RWPE2 (cell line): ENCODE measurements around the gene CTNNA2.

Experiments
- ATAC-seq: fragments of 200-7000 bp; cut with Tn5 transposase; 3 replicates; pipeline ENCODE4 v1.9.1; 2021; ENCODE audit warnings: low read depth
- DNase-seq: peaks from one replicate; pipeline ENCODE4 v3.0.0-alpha.2; 2020; ENCODE audit warnings: low spot score
- H3K27ac ChIP-seq: fragments of 450-650 bp; 2 replicates; pipeline ENCODE4 v1.5.1; 2017; ENCODE audit warnings: mild to moderate bottlenecking; ENCODE audit not compliant: poor library complexity, severe bottlenecking
- H3K27me3 ChIP-seq: fragments of 250-450 bp; sonication (Bioruptor Pico); 2 replicates; pipeline ENCODE4 v1.5.1; 2021; ENCODE audit warnings: mild to moderate bottlenecking, moderate library complexity; ENCODE audit not compliant: insufficient read depth, poor library complexity, severe bottlenecking
- H3K36me3 ChIP-seq: fragments of 250-450 bp; sonication (Bioruptor Pico); 2 replicates; pipeline ENCODE4 v1.5.1; 2020; ENCODE audit warnings: low read depth, mild to moderate bottlenecking, moderate library complexity
- H3K4me1 ChIP-seq: fragments of 250-450 bp; sonication (Bioruptor Pico); 2 replicates; pipeline ENCODE4 v1.5.1; 2021; ENCODE audit warnings: mild to moderate bottlenecking, moderate library complexity; ENCODE audit not compliant: insufficient read depth, poor library complexity, severe bottlenecking
- H3K4me3 ChIP-seq: fragments of 250-450 bp; sonication (Bioruptor Pico); 2 replicates; pipeline ENCODE4 v1.5.1; 2021; ENCODE audit warnings: mild to moderate bottlenecking, moderate library complexity; ENCODE audit not compliant: severe bottlenecking
- H3K9me3 ChIP-seq: fragments of 250-450 bp; sonication (Bioruptor Pico); 2 replicates; pipeline ENCODE4 v1.5.1; 2021; ENCODE audit warnings: mild to moderate bottlenecking, moderate library complexity; ENCODE audit not compliant: severe bottlenecking
- TF ChIP-seq, protein P1 (sequence below): fragments of 450-650 bp; IDR thresholded peaks from one replicate; pipeline ENCODE4 v1.5.1; 2017; ENCODE audit warnings: mild to moderate bottlenecking, moderate library complexity; ENCODE audit not compliant: poor library complexity, severe bottlenecking

Gene CTNNA2

DNA sequence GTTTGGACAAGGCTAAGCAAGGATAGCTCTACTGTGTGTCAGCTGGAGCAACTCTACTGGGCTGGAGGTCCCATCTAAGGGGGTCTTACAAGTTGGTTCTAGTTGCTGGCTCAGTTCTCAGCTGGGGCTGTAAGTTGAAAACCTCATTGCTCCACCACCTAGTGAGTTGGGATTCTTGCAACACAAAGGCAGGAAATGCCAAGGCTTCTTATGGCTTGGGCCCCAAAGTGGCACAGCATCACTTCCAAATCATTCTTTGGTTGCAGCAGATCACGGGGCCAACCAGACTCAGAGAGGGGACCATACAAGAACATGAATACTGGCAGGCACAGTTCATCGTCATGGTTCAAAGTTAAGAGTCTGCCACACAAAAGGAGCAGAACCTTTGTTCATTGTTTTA, 459.0 kb downstream of the CTNNA2 start:
- Histone ChIP-seq H3K9me3 (no peaks in the 10 kb centered on the region), H3K4me1 (no peaks in the 10 kb centered on the region), H3K4me3 (no peak overlapping the region), H3K27ac (no peak overlapping the region), H3K27me3 (peaks cover 4% of the 10 kb centered on the region), H3K36me3 (no peaks in the 10 kb centered on the region)
- DNase-seq (no peak), ATAC-seq (no peak)
- TF ChIP-seq, protein P1, sequence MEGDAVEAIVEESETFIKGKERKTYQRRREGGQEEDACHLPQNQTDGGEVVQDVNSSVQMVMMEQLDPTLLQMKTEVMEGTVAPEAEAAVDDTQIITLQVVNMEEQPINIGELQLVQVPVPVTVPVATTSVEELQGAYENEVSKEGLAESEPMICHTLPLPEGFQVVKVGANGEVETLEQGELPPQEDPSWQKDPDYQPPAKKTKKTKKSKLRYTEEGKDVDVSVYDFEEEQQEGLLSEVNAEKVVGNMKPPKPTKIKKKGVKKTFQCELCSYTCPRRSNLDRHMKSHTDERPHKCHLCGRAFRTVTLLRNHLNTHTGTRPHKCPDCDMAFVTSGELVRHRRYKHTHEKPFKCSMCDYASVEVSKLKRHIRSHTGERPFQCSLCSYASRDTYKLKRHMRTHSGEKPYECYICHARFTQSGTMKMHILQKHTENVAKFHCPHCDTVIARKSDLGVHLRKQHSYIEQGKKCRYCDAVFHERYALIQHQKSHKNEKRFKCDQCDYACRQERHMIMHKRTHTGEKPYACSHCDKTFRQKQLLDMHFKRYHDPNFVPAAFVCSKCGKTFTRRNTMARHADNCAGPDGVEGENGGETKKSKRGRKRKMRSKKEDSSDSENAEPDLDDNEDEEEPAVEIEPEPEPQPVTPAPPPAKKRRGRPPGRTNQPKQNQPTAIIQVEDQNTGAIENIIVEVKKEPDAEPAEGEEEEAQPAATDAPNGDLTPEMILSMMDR: no peak

DNA sequence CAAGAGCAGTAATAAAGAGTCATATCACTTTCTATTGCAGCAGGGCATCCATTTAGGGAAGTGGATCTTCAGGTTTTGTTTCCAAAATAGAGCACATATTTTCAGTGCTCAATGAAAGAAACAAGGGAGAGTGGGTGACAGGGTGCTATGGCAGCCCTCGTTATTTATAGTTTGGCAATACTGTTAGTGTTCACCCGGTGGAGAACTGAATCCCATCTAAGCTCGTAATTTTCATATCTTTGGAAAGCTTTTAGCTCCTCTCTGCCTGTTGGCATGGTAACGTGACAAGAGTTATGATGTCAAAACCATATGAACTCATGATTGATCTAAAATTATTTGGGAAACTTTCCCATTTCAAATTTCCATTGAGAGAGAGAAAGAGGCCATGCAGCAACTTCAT, 459.8 kb downstream of the CTNNA2 start:
- Histone ChIP-seq H3K36me3 (no peaks in the 10 kb centered on the region), H3K27me3 (peaks cover 4% of the 10 kb centered on the region)
- ATAC-seq: no peak

DNA sequence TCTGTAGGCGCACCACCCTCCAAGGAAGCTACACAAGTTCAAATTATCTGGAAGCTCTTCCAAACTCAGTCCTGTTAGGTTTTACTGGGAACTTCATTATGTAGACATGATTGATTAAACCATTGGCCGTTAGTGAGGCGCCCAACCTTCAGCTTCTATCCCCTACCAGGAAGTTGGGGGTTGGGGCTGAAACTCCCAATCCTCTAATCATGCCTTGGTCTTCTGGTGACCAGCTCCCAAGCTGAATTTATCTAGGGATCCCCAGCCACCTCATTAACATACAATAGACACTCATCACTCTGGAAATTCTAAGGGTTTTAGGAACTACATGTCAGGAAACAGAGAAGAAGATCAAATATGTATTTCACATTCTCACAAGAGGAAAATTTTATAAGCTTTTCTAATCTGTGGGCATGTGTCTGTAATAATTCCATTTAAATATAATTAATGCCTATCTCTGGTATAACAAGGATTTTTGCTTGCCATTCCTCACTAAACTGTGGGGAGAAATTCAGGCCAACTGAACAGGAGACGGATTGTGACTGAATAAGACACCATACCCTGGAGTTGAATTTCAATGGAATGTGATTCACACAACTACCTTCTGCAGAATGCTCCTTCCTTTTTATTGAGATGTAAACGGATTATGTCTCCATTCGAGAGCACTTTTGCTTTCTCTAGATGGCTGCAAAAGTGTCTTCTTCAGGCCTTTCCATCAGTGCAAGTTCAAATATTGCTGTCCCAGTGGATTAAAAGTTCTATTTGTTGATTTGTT, 463.1 kb downstream of the CTNNA2 start:
- peaks cover 12% of the 10 kb centered on the region for H3K27me3 ChIP-seq
- no peak for DNase-seq
- H3K4me1 ChIP-seq: no peaks in the 10 kb centered on the region

More for the DNA sequence above, 459.8 kb downstream of the CTNNA2 start:
- no peaks in the 10 kb centered on the region for H3K4me1 ChIP-seq
- H3K27ac ChIP-seq: no peak overlapping the region
- no peak for DNase-seq
- TF ChIP-seq, protein P1: no peak
- H3K9me3 ChIP-seq: no peaks in the 10 kb centered on the region
- no peak overlapping the region for H3K4me3 ChIP-seq

DNA sequence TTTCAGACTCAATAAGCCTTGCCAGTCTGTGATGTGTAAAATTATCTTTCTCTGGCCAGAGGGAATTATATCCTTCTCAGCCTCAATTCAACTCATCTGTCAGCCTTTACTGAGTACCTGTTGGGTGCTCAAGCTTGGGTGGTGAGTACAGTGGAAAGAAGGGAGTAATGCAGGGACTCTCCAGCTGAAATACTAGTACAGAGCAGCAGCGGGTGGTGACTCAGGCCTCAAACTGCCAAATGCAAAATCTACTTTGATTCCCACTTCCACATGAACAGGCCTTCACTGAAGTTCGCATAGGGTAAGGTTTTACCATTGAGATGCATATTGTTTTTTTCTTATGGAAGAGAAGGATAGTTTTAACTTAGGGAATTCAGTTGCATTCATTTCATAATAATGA, 464.9 kb downstream of the CTNNA2 start:
- TF ChIP-seq, protein P1: no peak
- no peak for DNase-seq

More for the DNA sequence above, 463.1 kb downstream of the CTNNA2 start:
- no peaks in the 10 kb centered on the region for H3K36me3 ChIP-seq
- TF ChIP-seq, protein P1: no peak
- H3K9me3 ChIP-seq: no peaks in the 10 kb centered on the region
- no peak overlapping the region for H3K4me3 ChIP-seq
- no peak for ATAC-seq
- no peak overlapping the region for H3K27ac ChIP-seq

DNA sequence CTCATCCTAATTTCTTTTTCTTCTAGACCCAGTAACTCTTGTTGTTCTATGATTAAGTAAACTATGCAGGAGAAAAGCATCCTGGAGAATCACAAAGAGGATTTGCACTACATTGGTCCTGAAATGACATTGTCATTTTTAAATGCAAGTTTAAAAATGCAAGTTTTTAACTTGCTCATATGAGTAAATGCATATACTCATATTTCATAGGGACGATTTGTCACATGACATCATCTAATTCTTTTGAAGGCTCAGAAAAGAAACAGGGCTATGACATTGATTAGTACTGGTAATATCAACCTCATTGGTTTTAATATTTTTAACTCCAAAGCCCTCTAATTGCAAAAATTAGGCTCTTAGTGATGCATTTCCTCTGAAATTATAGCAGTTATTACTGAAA, 467.3 kb downstream of the CTNNA2 start:
- TF ChIP-seq, protein P1: no peak
- H3K9me3 ChIP-seq: no peaks in the 10 kb centered on the region
- H3K27me3 ChIP-seq: peaks cover 15% of the 10 kb centered on the region
- ATAC-seq (no peak), DNase-seq (no peak)
- no peak overlapping the region for H3K27ac ChIP-seq
- no peaks in the 10 kb centered on the region for H3K36me3 ChIP-seq
- no peaks in the 10 kb centered on the region for H3K4me1 ChIP-seq
- H3K4me3 ChIP-seq: no peak overlapping the region

More for the DNA sequence above, 464.9 kb downstream of the CTNNA2 start:
- Histone ChIP-seq H3K36me3 (no peaks in the 10 kb centered on the region), H3K27me3 (peaks cover 18% of the 10 kb centered on the region), H3K4me1 (no peaks in the 10 kb centered on the region), H3K27ac (no peak overlapping the region), H3K4me3 (no peak overlapping the region), H3K9me3 (no peaks in the 10 kb centered on the region)
- ATAC-seq: no peak
